H7 (cell line): ENCODE results near the gene HSD17B12. TPM values are rescaled to one million over a fixed set of nuclear protein-coding genes. Genes with fewer than 3 reads are reported as not detected.
"Not testable (repeated sequence)": the region's sequence is repeated elsewhere in the genome, so short reads cannot be mapped to it uniquely, and the experiment has no call there.

Experiments
- DNase-seq: peaks from one replicate; pipeline ENCODE4 v3.0.0; 2012
- H3K27me3 ChIP-seq: 2 replicates; pipeline ENCODE4 v1.6.0; 2011; ENCODE audit warnings: mild to moderate bottlenecking, low read length; ENCODE audit not compliant: control insufficient read depth, insufficient read depth
- H3K36me3 ChIP-seq: replicated peaks from 2 replicates; pipeline ENCODE4 v1.5.1; 2011; ENCODE audit warnings: low read length; ENCODE audit not compliant: control insufficient read depth, insufficient read depth
- H3K4me3 ChIP-seq: 2 replicates; pipeline ENCODE4 v1.5.1; 2011; ENCODE audit warnings: low read depth, mild to moderate bottlenecking, control low read depth, low read length, moderate library complexity; ENCODE audit not compliant: insufficient read depth
- total RNA-seq: library from RNA; depleted of rRNA; stranded (reverse); fragments of >200 nt; shearing (Covaris generic); gene quantifications from 2 replicates; pipeline ENCODE4 v1.2.3, GENCODE V29; 2014; rRNA removed

Gene HSD17B12
- 72.1 and 87.6 TPM in 2 replicates for total RNA-seq

DNA sequence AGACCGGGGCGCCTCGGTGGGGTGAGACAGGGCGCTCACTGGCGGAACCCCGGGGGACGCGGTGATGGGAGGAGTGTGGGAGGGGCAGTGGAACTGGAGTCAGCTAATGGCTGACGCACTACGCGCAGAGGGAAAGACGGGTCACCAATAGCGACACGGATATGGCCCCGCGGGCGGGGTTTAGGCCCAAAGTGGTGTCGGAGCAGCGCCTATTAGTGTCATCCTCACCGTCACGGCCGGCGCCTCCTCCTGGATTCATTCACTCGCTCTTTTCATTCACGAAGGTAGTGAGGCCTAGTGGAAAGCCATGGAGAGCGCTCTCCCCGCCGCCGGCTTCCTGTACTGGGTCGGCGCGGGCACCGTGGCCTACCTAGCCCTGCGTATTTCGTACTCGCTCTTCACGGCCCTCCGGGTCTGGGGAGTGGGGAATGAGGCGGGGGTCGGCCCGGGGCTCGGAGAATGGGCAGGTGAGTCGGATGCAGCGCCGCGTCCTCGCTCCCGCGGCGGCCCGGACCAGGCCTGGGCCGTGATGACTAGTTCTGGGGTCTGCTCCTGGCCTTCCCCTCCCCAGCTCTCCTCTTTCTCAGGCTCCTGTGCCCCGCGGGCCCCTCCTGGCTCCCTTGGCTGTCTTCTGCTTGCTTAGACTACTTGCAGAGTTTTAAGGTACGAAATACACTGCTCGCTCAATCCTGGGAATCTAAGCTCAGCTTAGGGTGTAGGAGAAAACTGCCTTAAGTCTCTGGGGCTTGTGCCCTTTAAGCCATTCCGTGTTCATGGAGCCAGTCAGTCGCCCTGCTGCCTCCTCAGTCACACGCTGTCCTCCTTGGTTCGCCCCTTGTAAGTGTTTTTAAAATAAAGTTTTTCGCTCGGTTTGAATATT, at the start of gene HSD17B12:
HSD17B12 (plus strand) TSS at position 218 of the 880 bp plus-strand sequence; CDS start at position 308, 90 bp downstream.
- peaks cover 4% of the 10 kb centered on the region for H3K36me3 ChIP-seq
- peak; percentile 96 for DNase-seq
- peak within 1 kb of the TSS; percentile 95 for H3K4me3 ChIP-seq
- no peaks in the 10 kb centered on the region for H3K27me3 ChIP-seq

- no peak for DNase-seq
- H3K4me3 ChIP-seq = peak overlapping the region; percentile 15; the same call in 1 of the 2 replicates
- peaks cover 12% of the 10 kb centered on the region; the same call in 1 of the 2 replicates for H3K27me3 ChIP-seq
- H3K36me3 ChIP-seq = no peaks in the 10 kb centered on the region
Observed at GRCh38 chr11:43631732-43632131, 48.8 kb upstream of the HSD17B12 start.

- Histone ChIP-seq H3K4me3 (peak overlapping the region; percentile 15; the same call in 1 of the 2 replicates), H3K27me3 (peaks cover 12% of the 10 kb centered on the region; the same call in 1 of the 2 replicates), H3K36me3 (no peaks in the 10 kb centered on the region)
- DNase-seq = no peak
Observed at GRCh38 chr11:43632181-43632580, 48.4 kb upstream of the HSD17B12 start.

DNA sequence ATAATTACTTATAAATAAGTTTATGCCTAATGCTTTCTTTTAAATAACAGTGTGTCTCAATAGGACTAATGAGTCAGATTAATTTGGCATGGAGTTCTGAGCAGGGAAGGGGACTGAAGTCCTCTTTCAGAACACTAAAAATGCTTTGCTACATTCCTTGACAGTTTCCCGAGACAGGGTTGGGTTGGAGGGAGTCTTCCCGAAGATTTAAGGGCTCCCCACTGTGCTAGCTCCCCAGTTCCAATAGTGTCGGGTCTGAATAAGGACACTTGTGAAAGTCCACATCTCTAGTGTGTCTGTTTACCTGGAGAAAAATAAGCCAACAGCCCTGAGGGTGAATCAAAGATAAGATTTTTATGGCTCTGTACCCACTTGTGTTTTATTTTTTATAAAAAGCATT, 41.8 kb upstream of the HSD17B12 start:
- no peaks in the 10 kb centered on the region for H3K36me3 ChIP-seq
- H3K27me3 ChIP-seq = peaks cover 10% of the 10 kb centered on the region; the same call in 1 of the 2 replicates
- DNase-seq = no peak
- H3K4me3 ChIP-seq = no peak overlapping the region

DNA sequence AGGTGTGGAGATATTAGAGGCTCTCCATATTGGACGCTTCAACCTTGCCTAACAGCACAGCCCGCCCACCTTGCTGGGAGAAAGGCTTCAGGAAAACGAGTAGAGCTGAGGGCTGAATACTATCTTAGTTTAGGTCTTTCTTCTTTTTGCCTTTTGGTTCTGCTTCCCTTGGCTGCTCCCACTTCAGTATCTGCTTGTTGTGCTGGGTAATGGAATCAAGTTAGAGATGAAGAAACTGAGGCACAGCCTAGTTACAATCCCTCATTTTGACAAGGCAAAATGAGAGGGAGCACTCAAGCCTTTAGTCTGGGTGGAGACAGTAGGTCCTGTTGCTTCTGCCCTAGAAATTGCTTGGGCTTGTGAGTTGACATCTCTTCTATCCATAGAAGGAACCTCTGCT, 41.3 kb upstream of the HSD17B12 start:
- no peak for DNase-seq
- Histone ChIP-seq H3K27me3 (peaks cover 10% of the 10 kb centered on the region; the same call in 1 of the 2 replicates), H3K36me3 (no peaks in the 10 kb centered on the region), H3K4me3 (no peak overlapping the region)

- H3K27me3 ChIP-seq = peaks cover 7% of the 10 kb centered on the region; the same call in 1 of the 2 replicates
- no peak overlapping the region for H3K4me3 ChIP-seq
- no peaks in the 10 kb centered on the region for H3K36me3 ChIP-seq
Observed at GRCh38 chr11:43639920-43640319, 40.6 kb upstream of the HSD17B12 start.

GRCh38 chr11:43643898-43644620, 36.5 kb upstream of the HSD17B12 start:
- Histone ChIP-seq H3K27me3 (peaks cover 7% of the 10 kb centered on the region; the same call in 1 of the 2 replicates), H3K36me3 (no peaks in the 10 kb centered on the region), H3K4me3 (peak overlapping the region; percentile 77)
- DNase-seq = peak; percentile 87

More at GRCh38 chr11:43639920-43640319, 40.6 kb upstream of the HSD17B12 start:
- no peak for DNase-seq

GRCh38 chr11:43644621-43645299, 35.8 kb upstream of the HSD17B12 start:
- H3K4me3 ChIP-seq = peak overlapping the region; percentile 77
- no peaks in the 10 kb centered on the region for H3K36me3 ChIP-seq
- no peaks in the 10 kb centered on the region; the same call in 1 of the 2 replicates for H3K27me3 ChIP-seq
- no peak for DNase-seq

DNA sequence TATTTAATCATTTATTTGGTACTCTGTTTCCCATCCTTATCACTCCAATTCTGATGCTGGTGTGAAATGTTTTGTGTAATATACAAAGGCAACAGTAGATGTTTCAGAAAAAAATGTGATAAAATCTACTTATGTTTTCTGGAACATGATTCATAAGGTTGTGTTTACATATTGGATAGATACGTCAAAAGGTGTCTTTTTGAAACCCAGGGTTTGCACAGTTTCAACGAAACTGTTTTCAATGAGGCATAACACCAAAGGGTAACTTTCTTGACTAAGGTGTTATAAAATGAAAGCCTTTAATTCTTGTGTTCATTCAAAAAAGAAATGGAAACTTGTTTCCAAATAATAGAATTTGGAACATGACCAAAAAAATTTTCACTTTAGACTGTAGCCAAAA, 33.8 kb upstream of the HSD17B12 start:
- no peaks in the 10 kb centered on the region; the same call in 1 of the 2 replicates for H3K27me3 ChIP-seq
- no peaks in the 10 kb centered on the region for H3K36me3 ChIP-seq
- DNase-seq = no peak
- H3K4me3 ChIP-seq = no peak overlapping the region

DNA sequence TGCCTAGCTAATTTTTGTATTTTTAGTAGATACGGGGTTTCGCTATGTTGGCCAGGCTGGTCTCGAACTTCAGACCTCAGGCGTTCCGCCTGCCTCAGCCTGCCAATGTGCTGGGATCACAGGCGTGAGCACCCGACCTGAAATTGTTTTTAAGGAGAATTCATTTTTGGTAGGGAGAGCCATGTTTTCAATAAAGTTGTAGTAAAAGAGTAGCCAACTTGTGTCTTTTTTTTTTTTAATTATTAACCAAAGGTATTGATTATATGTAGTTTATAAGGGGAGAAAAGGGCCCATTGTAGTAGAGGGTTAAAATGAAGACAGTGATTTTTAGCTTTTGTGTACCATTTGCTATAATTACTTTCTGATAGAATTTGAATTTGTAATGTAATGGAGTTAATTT, 31.6 kb upstream of the HSD17B12 start:
- no peak overlapping the region for H3K4me3 ChIP-seq
- no peaks in the 10 kb centered on the region for H3K36me3 ChIP-seq
- no peak for DNase-seq
- no peaks in the 10 kb centered on the region; the same call in 1 of the 2 replicates for H3K27me3 ChIP-seq

DNA sequence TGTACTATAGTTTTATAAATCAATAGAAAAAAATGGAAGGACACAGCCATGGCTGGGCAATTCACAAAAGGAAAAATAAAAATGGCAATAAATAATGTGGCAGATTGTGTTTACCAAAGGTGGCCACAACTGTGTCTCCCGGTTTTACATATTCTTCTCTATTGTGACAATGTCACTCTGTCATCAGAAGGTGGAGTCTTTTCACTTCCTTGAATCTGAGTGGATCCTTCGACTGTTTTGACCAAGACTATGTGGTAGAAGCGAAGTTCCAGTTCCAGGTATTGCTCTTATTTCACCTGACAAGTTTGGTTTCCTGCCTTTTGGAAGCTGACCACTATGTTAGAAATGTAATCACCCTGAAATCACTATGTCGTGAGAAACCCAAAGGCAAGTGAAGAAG, 31.0 kb upstream of the HSD17B12 start:
- Histone ChIP-seq H3K4me3 (no peak overlapping the region), H3K27me3 (no peaks in the 10 kb centered on the region; the same call in 1 of the 2 replicates), H3K36me3 (no peaks in the 10 kb centered on the region)
- no peak for DNase-seq

DNA sequence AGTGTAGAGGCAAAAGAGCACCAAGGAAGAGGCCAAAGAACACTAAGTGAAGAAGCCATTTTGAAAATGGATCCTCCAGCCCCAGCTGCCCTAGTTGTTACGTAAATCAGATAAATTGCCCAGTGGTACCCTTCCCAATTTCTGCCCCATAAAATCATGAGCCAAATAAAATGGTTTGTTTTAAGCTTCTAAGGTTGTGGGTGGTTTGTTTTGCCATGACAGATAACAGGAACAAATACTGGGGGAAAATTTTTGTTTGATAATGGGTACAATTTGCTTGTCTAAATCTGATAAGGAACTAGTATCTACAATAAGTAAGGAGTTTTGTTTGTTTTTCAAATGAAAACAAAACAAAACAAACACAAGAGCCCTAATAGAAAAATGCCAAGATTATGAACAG, 30.6 kb upstream of the HSD17B12 start:
- H3K36me3 ChIP-seq = no peaks in the 10 kb centered on the region
- no peak overlapping the region for H3K4me3 ChIP-seq
- no peak for DNase-seq
- no peaks in the 10 kb centered on the region; the same call in 1 of the 2 replicates for H3K27me3 ChIP-seq

DNA sequence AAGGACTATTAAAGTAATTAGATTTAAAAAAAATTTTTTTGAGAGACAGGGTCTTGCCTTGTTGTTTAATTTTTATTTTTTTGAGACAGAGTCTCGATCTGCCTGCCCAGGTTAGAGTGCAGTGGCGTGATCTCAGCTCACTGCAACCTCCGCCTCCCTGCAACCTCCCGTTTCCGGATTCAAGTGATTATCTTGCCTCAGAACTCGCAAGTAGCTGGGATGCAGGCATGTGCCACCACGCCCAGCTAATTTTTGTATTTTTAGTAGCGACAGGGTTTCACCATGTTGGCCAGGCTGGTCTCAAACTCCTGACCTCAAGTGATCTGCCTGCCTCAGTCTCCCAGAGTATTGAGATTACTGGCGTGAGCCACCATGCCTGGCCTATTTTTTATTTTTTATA, 17.5 kb upstream of the HSD17B12 start:
- H3K4me3 ChIP-seq, DNase-seq, H3K27me3 ChIP-seq, H3K36me3 ChIP-seq: not testable (repeated sequence)

DNA sequence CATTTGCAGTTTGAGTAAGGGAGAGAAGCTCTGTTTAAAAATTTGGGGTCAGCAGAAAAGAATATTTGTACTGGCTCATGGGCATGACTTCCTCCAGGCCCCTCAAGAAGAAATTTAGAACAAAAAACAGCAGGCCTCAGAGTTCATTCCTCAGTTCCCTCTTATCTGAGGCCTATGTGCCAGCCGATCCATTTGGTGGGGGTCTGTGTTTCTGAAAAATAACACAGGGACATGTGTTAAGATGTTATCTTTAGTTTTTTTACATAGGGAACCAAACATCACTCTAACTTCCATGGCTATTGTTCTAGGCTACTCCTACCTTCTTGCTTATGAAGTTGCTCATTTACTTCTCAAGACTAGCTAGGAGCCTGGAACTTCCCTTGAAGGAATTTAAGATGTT, 16.2 kb upstream of the HSD17B12 start:
- no peak for DNase-seq

More for the DNA sequence above, 16.2 kb upstream of the HSD17B12 start:
- no peaks in the 10 kb centered on the region for H3K27me3 ChIP-seq
- no peak overlapping the region for H3K4me3 ChIP-seq
- H3K36me3 ChIP-seq = no peaks in the 10 kb centered on the region
